K562 (cell line): ENCODE measurements around the gene VWA3B. TPM values are rescaled to one million over a fixed set of nuclear protein-coding genes. Genes with fewer than 3 reads are reported as not detected.

Source experiments
- CEBPG ChIP-seq, 3 experiments: fragments of 200-800 bp in 1 of 3; sonication (Bioruptor generic) in 1 of 3; sonication (generic) in 1 of 3; formaldehyde crosslinking in 1 of 3; IDR thresholded peaks in 2 of 3; conservative IDR thresholded peaks in 1 of 3; 2 replicates each; pipeline versions ENCODE4 v1.6.1 to v1.8.0; 2016 to 2022; ENCODE audit warnings: missing compliant biosample characterization in 2 of 3, missing genetic modification characterization in 2 of 3, mild to moderate bottlenecking in 1 of 3, missing genetic modification reagents in 1 of 3
- E2F4 ChIP-seq: sonication (generic); formaldehyde crosslinking; IDR thresholded peaks from 2 replicates; pipeline ENCODE4 v1.8.0; 2022; ENCODE audit warnings: mild to moderate bottlenecking, low read depth, missing genetic modification reagents
- ESRRA ChIP-seq: fragments of 450-650 bp; IDR thresholded peaks from 2 replicates; pipeline ENCODE4 v1.6.1; 2014; ENCODE audit warnings: low read depth, mild to moderate bottlenecking, moderate library complexity, borderline replicate concordance
- IRF2 ChIP-seq: sonication (generic); formaldehyde crosslinking; IDR thresholded peaks from 2 replicates; pipeline ENCODE4 v1.8.1; 2022; ENCODE audit warnings: mild to moderate bottlenecking, missing genetic modification reagents
- L3MBTL2 ChIP-seq: fragments of 450-650 bp; IDR thresholded peaks from 2 replicates; pipeline ENCODE4 v1.6.1; 2016; ENCODE audit warnings: mild to moderate bottlenecking, moderate library complexity
- MAFK ChIP-seq: IDR thresholded peaks from 2 replicates; pipeline ENCODE4 v1.6.1; 2011; ENCODE audit warnings: low read length, improper control_type of control experiment
- NR4A1 ChIP-seq, 2 experiments: fragments of 250-450 bp in 1 of 2; fragments of 450-650 bp in 1 of 2; sonication (Bioruptor Pico) in 1 of 2; IDR thresholded peaks; 2 replicates each; pipeline versions ENCODE4 v1.4.0 to v1.6.1; 2016 to 2020; ENCODE audit warnings: mild to moderate bottlenecking in 2 of 2, missing compliant biosample characterization in 1 of 2, missing genetic modification characterization in 1 of 2, moderate library complexity in 1 of 2
- PYGO2 ChIP-seq: fragments of 450-650 bp; IDR thresholded peaks from 2 replicates; pipeline ENCODE4 v1.6.1; 2016; ENCODE audit warnings: mild to moderate bottlenecking, missing genetic modification characterization, moderate library complexity, missing compliant biosample characterization
- SAFB ChIP-seq: fragments of 200-400 bp; formaldehyde crosslinking; IDR thresholded peaks from 2 replicates; pipeline ENCODE4 v1.6.1; 2017; ENCODE audit warnings: low read depth, low read length, borderline replicate concordance
- ZNF778 ChIP-seq: fragments of 450-650 bp; formaldehyde crosslinking; IDR thresholded peaks from 2 replicates; pipeline ENCODE4 v1.4.0; 2020; ENCODE audit warnings: mild to moderate bottlenecking, moderate library complexity
- polyA plus RNA-seq, 8 experiments: library from polyadenylated mRNA; depleted of rRNA in 4 of 8; stranded (reverse) in 5 of 8; unstranded in 3 of 8; fragments of >200 nt; fragmentation: Nextera tagmentation in 2 of 8; fragmentation: Illumina TruSeq in 1 of 8; extraction: Ambion mirVana in 2 of 8; extraction: Trizol in 1 of 8; gene quantifications; 2 replicates each; pipeline versions ENCODE4 v1.2.1 to v1.2.3, GENCODE V29; 2011 to 2014; ENCODE audit warnings: inconsistent platforms in 1 of 8, missing spikeins in 1 of 8
- total RNA-seq, 7 experiments: library from RNA; depleted of rRNA in 6 of 7; stranded (reverse); fragments of >200 nt in 6 of 7; fragmentation: Illumina TruSeq in 2 of 7; extraction: Trizol in 2 of 7; gene quantifications; 2 replicates each; pipeline versions ENCODE4 v1.2.1 to v1.2.3, GENCODE V29; 2011 to 2021; ENCODE audit warnings: low replicate concordance in 1 of 7
- TF ChIP-seq, protein P1 (sequence below), 2 experiments: fragments of 450-650 bp in 1 of 2; sonication (generic) in 1 of 2; formaldehyde crosslinking in 1 of 2; IDR thresholded peaks; 2 replicates each; pipeline versions ENCODE4 v1.7.1 to v1.9.0; 2016 to 2022; ENCODE audit warnings: inconsistent platforms in 1 of 2, mild to moderate bottlenecking in 1 of 2, missing genetic modification reagents in 1 of 2

The VWA3B gene
- total and polyA plus RNA-seq, 9 of the 15 experiments (the other 6 are each of a cell fraction or from before 2014, with no cell fraction given) = not detected

GRCh38 chr2:98311090-98311489 is 224.1 kb downstream of the VWA3B start (continued):
- TF ChIP-seq, protein P1, sequence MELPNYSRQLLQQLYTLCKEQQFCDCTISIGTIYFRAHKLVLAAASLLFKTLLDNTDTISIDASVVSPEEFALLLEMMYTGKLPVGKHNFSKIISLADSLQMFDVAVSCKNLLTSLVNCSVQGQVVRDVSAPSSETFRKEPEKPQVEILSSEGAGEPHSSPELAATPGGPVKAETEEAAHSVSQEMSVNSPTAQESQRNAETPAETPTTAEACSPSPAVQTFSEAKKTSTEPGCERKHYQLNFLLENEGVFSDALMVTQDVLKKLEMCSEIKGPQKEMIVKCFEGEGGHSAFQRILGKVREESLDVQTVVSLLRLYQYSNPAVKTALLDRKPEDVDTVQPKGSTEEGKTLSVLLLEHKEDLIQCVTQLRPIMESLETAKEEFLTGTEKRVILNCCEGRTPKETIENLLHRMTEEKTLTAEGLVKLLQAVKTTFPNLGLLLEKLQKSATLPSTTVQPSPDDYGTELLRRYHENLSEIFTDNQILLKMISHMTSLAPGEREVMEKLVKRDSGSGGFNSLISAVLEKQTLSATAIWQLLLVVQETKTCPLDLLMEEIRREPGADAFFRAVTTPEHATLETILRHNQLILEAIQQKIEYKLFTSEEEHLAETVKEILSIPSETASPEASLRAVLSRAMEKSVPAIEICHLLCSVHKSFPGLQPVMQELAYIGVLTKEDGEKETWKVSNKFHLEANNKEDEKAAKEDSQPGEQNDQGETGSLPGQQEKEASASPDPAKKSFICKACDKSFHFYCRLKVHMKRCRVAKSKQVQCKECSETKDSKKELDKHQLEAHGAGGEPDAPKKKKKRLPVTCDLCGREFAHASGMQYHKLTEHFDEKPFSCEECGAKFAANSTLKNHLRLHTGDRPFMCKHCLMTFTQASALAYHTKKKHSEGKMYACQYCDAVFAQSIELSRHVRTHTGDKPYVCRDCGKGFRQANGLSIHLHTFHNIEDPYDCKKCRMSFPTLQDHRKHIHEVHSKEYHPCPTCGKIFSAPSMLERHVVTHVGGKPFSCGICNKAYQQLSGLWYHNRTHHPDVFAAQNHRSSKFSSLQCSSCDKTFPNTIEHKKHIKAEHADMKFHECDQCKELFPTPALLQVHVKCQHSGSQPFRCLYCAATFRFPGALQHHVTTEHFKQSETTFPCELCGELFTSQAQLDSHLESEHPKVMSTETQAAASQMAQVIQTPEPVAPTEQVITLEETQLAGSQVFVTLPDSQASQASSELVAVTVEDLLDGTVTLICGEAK (IDR thresholded peaks at IDR 0.05) = no peak
- TF ChIP-seq, protein P1 (CRISPR knock-in tag; IDR thresholded peaks at IDR 0.05) = no peak
- TF ChIP-seq MAFK = peak; percentile 82
- TF ChIP-seq NR4A1 (CRISPR knock-in tag; IDR thresholded peaks at IDR 0.05) = no peak
- TF ChIP-seq NR4A1 (tag; IDR thresholded peaks at IDR 0.05) = no peak
- TF ChIP-seq ZNF778 = no peak
- TF ChIP-seq PYGO2 (tag) = no peak
- no peak for TF ChIP-seq SAFB
- no peak for TF ChIP-seq L3MBTL2
- no peak for TF ChIP-seq CEBPG (CRISPR knock-in tag; IDR thresholded peaks at IDR 0.05)
- TF ChIP-seq CEBPG (tag; conservative IDR thresholded peaks at IDR 0.05 in 1 of 2, IDR thresholded peaks at IDR 0.05 in 1 of 2) = no peak
- TF ChIP-seq ESRRA = no peak
- no peak for TF ChIP-seq IRF2 (CRISPR knock-in tag)
- no peak for TF ChIP-seq E2F4 (CRISPR knock-in tag)
